Liver (tissue), 9 donors: ENCODE measurements around the gene LSMEM2. TPM values are rescaled to one million over a fixed set of nuclear protein-coding genes. Genes with fewer than 3 reads are reported as not detected.

Experiments used
- DNase-seq: peaks from one replicate; pipeline ENCODE4 v3.0.0-alpha.2; 2017; ENCODE audit warnings: low spot score
- H3K27ac ChIP-seq, 2 donors: one replicate each; pipeline ENCODE4 v1.7.0; 2013; ENCODE audit warnings: inconsistent platforms in 2 of 2, low read length in 2 of 2, control low read depth in 1 of 2, low read depth in 1 of 2, mild to moderate bottlenecking in 1 of 2
- H3K27me3 ChIP-seq, 4 donors: one replicate each; pipeline versions ENCODE4 v1.6.1 to v1.7.0; 2013; ENCODE audit warnings: low read length in 3 of 4, inconsistent platforms in 1 of 4, mild to moderate bottlenecking in 1 of 4, moderate library complexity in 1 of 4; ENCODE audit not compliant: control insufficient read depth in 4 of 4, insufficient read depth in 4 of 4
- H3K36me3 ChIP-seq, 4 donors: one replicate each; pipeline versions ENCODE4 v1.6.1 to v1.7.0; 2013; ENCODE audit warnings: low read length in 3 of 4, mild to moderate bottlenecking in 3 of 4, low read depth in 1 of 4, moderate library complexity in 1 of 4; ENCODE audit not compliant: control insufficient read depth in 4 of 4, insufficient read depth in 3 of 4
- H3K4me1 ChIP-seq, 4 donors: one replicate each; pipeline versions ENCODE4 v1.6.1 to v1.7.0; 2013; ENCODE audit warnings: low read length in 3 of 4, mild to moderate bottlenecking in 3 of 4, moderate library complexity in 1 of 4; ENCODE audit not compliant: control insufficient read depth in 4 of 4, insufficient read depth in 4 of 4
- H3K4me3 ChIP-seq, 3 donors: one replicate each; pipeline versions ENCODE4 v1.6.1 to v1.7.0; 2013; ENCODE audit warnings: low read length in 3 of 3, control low read depth in 1 of 3, low read depth in 1 of 3, mild to moderate bottlenecking in 1 of 3
- H3K9ac ChIP-seq, 2 donors: one replicate each; pipeline ENCODE4 v1.7.0; 2013; ENCODE audit warnings: low read length in 2 of 2, mild to moderate bottlenecking in 2 of 2, moderate library complexity in 2 of 2, control low read depth in 1 of 2, low read depth in 1 of 2
- H3K9me3 ChIP-seq, 4 donors: one replicate each; pipeline versions ENCODE4 v1.6.1 to v1.7.0; 2013; ENCODE audit warnings: low read length in 3 of 4; ENCODE audit not compliant: control insufficient read depth in 4 of 4
- ATF3 ChIP-seq: IDR thresholded peaks from 2 replicates; pipeline ENCODE4 v1.6.1; 2016; ENCODE audit warnings: antibody characterized with exemption
- CTCF ChIP-seq: fragments of 150-350 bp; IDR thresholded peaks from 2 replicates; pipeline ENCODE4 v1.5.1; 2017; ENCODE audit warnings: improper control_type of control experiment, low read depth, low read length; ENCODE audit not compliant: missing input control
- EGR1 ChIP-seq, 2 donors: IDR thresholded peaks; 2 replicates each; pipeline ENCODE4 v1.6.1; 2016 to 2018; ENCODE audit warnings: antibody characterized with exemption in 2 of 2, low read depth in 2 of 2
- FOXA1 ChIP-seq: IDR thresholded peaks from 2 replicates; pipeline ENCODE4 v1.6.1; 2016; ENCODE audit warnings: antibody characterized with exemption
- GABPA ChIP-seq, 2 donors: IDR thresholded peaks in 1 of 2; conservative IDR thresholded peaks in 1 of 2; 2 replicates each; pipeline ENCODE4 v1.6.1; 2016; ENCODE audit warnings: antibody characterized with exemption in 2 of 2, mild to moderate bottlenecking in 1 of 2, moderate library complexity in 1 of 2
- HNF4A ChIP-seq, 2 donors: conservative IDR thresholded peaks; 2 replicates each; pipeline ENCODE4 v1.6.1; 2016; ENCODE audit warnings: antibody characterized with exemption in 2 of 2, mild to moderate bottlenecking in 2 of 2
- HNF4G ChIP-seq: IDR thresholded peaks from 2 replicates; pipeline ENCODE4 v1.6.1; 2016; ENCODE audit warnings: antibody characterized with exemption
- JUND ChIP-seq, 2 donors: IDR thresholded peaks; 2 replicates each; pipeline ENCODE4 v1.6.1; 2016; ENCODE audit warnings: antibody characterized with exemption in 2 of 2
- MAX ChIP-seq: IDR thresholded peaks from 2 replicates; pipeline ENCODE4 v1.6.1; 2016; ENCODE audit warnings: antibody characterized with exemption
- NR2F2 ChIP-seq: IDR thresholded peaks from 2 replicates; pipeline ENCODE4 v1.6.1; 2016; ENCODE audit warnings: antibody characterized with exemption
- RAD21 ChIP-seq, 2 donors: IDR thresholded peaks; 2 replicates each; pipeline ENCODE4 v1.6.1; 2016; ENCODE audit warnings: antibody characterized with exemption in 2 of 2, mild to moderate bottlenecking in 2 of 2
- REST ChIP-seq: IDR thresholded peaks from 2 replicates; pipeline ENCODE4 v1.6.1; 2016; ENCODE audit warnings: antibody characterized with exemption, mild to moderate bottlenecking
- RXRA ChIP-seq, 2 donors: IDR thresholded peaks; 2 replicates each; pipeline ENCODE4 v1.6.1; 2017 to 2018; ENCODE audit warnings: antibody characterized with exemption in 2 of 2, mild to moderate bottlenecking in 1 of 2
- SP1 ChIP-seq: IDR thresholded peaks from 2 replicates; pipeline ENCODE4 v1.6.1; 2018; ENCODE audit warnings: antibody characterized with exemption, mild to moderate bottlenecking
- TAF1 ChIP-seq: conservative IDR thresholded peaks from 2 replicates; pipeline ENCODE4 v1.6.1; 2016; ENCODE audit warnings: antibody characterized with exemption, mild to moderate bottlenecking
- YY1 ChIP-seq: IDR thresholded peaks from 2 replicates; pipeline ENCODE4 v1.6.1; 2016; ENCODE audit warnings: antibody characterized with exemption, mild to moderate bottlenecking
- ZBTB33 ChIP-seq: IDR thresholded peaks from 2 replicates; pipeline ENCODE4 v1.6.1; 2016; ENCODE audit warnings: antibody characterized with exemption
- WGBS: extraction: QIAGEN DNeasy Blood & Tissue Kit; methylation state at CpG from one replicate; pipeline ENCODE4 v1.1.7; 2013; 5-methylcytosine and 5-hydroxymethylcytosine counted together
- polyA plus RNA-seq, 2 donors: library from polyadenylated mRNA; stranded (reverse) in 1 of 2; unstranded in 1 of 2; fragments of 200-250 nt in 1 of 2; fragments of >200 nt in 1 of 2; fragmentation: Nextera tagmentation in 1 of 2; extraction: Ambion mirVana in 1 of 2; gene quantifications; one replicate each; pipeline versions ENCODE4 v1.2.1 to v1.2.3, GENCODE V29; 2013 to 2015
- total RNA-seq, 2 donors: library from RNA; depleted of rRNA; stranded (reverse); fragments of >200 nt; gene quantifications; one replicate each; pipeline ENCODE4 v1.2.3, GENCODE V29; 2014
- donor health status: healthy.
- donor health status: healthy.
- donor health status: healthy.
- donor health status: healthy.
- donor health status: healthy.

Gene LSMEM2
- total and polyA plus RNA-seq, 4 donors: 0.03 to 0.08 TPM; not detected in 2

GRCh38 chr3:50254577-50255250 is 24.2 kb upstream of the LSMEM2 start:
- Histone ChIP-seq H3K36me3 (peaks cover 14 to 26% (median 21%) of the 10 kb centered on the region in 4 donors), H3K9ac (no peak overlapping the region), H3K4me1 (peaks cover 10 to 45% (median 26%) of the 10 kb centered on the region in 4 donors)

More at GRCh38 chr3:50254577-50255250, 24.2 kb upstream of the LSMEM2 start:
- peak in 1 of 2 donors; percentile 32 for TF ChIP-seq JUND (IDR thresholded peaks at IDR 0.05)
- no peak for TF ChIP-seq HNF4G
- no peak for TF ChIP-seq FOXA1
- no peak for TF ChIP-seq ZBTB33
- TF ChIP-seq MAX: no peak
- TF ChIP-seq ATF3: no peak
- TF ChIP-seq NR2F2: no peak
- no peak for TF ChIP-seq REST
- no peak for TF ChIP-seq RAD21 (IDR thresholded peaks at IDR 0.05)
- peak; percentile 38 for TF ChIP-seq SP1
- TF ChIP-seq HNF4A (conservative IDR thresholded peaks at IDR 0.05): no peak
- TF ChIP-seq EGR1 (IDR thresholded peaks at IDR 0.05; ENCODE audit: low read depth in 2 of 2): no peak
- TF ChIP-seq YY1: no peak
- peak in 1 of 2 donors; percentile 77 for TF ChIP-seq GABPA (IDR thresholded peaks at IDR 0.05 in 1 of 2, conservative IDR thresholded peaks at IDR 0.05 in 1 of 2)
- TF ChIP-seq RXRA (IDR thresholded peaks at IDR 0.05): peak in 1 of 2 donors; percentile 6
- TF ChIP-seq CTCF: no peak
- TF ChIP-seq TAF1: no peak
- 78% methylated on average over 8 of the region's 8 CpGs for WGBS
- no peak for DNase-seq
- Histone ChIP-seq H3K27ac (peak overlapping the region; percentile 83 to 96), H3K9me3 (no peaks in the 10 kb centered on the region), H3K4me3 (no peak overlapping the region), H3K27me3 (no peaks in the 10 kb centered on the region)
